ENCODE results near the gene RNF148.

RNF148 gene

DNA sequence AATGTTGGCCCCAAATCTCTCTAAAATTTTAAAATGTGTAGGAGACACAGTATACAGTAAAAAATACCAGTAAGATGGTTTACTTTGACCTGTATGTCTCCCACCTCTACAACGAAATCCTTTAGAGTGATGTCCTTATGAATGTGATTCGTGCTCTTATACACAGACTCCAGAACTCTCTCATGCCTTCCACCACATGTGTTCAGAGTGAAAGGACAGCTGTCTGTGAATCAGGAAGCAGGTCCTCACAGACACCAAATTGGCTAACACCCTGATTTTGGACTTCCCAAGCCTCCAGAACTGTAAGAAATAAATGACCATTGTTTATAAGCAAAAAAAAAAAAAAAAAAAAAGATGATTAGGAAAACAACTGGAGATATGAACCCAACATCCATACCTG is 39.0 kb downstream of the RNF148 start:
- no peaks in the 10 kb centered on the region for H3K4me1 ChIP-seq (ENCODE audit: control insufficient read depth in 1 of 2, insufficient read depth in 2 of 2, low read length in 2 of 2)
- no peak overlapping the region for H3K9ac ChIP-seq (ENCODE audit: low read length)
- no peak overlapping the region for H2BK120ac ChIP-seq (ENCODE audit: insufficient read depth, low read length, poor library complexity)
- H3K9me3 ChIP-seq (ENCODE audit: insufficient read depth, low read depth, low read length) = no peaks in the 10 kb centered on the region
- no peak overlapping the region for H2BK12ac ChIP-seq (ENCODE audit: low read length)
- H4K8ac ChIP-seq (ENCODE audit: low read depth, low read length) = no peak overlapping the region
- H3K23ac ChIP-seq (ENCODE audit: low read length) = no peak overlapping the region
- no CpG with 5 or more reads among the region's 2 CpGs for WGBS (ENCODE audit: extremely low coverage, insufficient coverage, insufficient read length)
- no peak overlapping the region for H3K4me3 ChIP-seq (ENCODE audit: low read depth, low read length)
- no peaks in the 10 kb centered on the region for H3K36me3 ChIP-seq (ENCODE audit: control insufficient read depth in 1 of 2, insufficient read depth in 2 of 2, low read length in 2 of 2)
- no peak overlapping the region for H3K18ac ChIP-seq (ENCODE audit: low read length)
- H3K27me3 ChIP-seq (ENCODE audit: insufficient read depth, low read length) = no peaks in the 10 kb centered on the region
- no peak overlapping the region for H2AK5ac ChIP-seq (ENCODE audit: low read length)
- no peak overlapping the region for H3K4me2 ChIP-seq (ENCODE audit: low read length)
- no peaks in the 10 kb centered on the region for H3K79me2 ChIP-seq (ENCODE audit: control insufficient read depth, insufficient read depth, low read length, poor library complexity)
- no peak overlapping the region for H2AFZ ChIP-seq (ENCODE audit: insufficient read depth, low read length, poor library complexity)
- no peak overlapping the region for H4K12ac ChIP-seq (ENCODE audit: low read depth, low read length)
- H3K4ac ChIP-seq (ENCODE audit: low read depth, low read length) = no peak overlapping the region
- no peak overlapping the region for H3K14ac ChIP-seq (ENCODE audit: low read length)
- no peak overlapping the region for H2BK5ac ChIP-seq (ENCODE audit: low read depth, low read length, poor library complexity)
- no peak overlapping the region for H3K27ac ChIP-seq (ENCODE audit: low read depth, low read length)
- DNase-seq = no peak
- no peaks in the 10 kb centered on the region for H3K79me1 ChIP-seq (ENCODE audit: low read length)
- H4K91ac ChIP-seq (ENCODE audit: low read depth, low read length) = no peak overlapping the region

DNA sequence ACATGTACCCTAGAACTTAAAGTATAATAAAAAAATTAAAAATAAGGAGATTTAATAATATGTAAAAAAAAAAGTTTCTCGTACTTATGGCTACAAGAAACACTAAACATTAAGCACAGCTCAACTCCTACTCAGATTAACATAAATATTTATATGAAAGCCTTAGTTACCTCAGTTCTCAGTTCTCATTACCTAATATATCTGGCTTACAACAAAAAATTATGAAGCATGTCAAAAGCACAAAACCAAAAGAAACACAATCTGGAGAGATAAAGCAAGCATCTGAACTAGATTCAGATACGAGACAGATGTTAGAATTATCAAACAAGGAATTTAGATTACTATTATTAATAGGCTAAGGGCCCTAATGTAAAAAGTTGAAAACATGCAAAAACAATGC is 43.9 kb downstream of the RNF148 start:
- H2AFZ ChIP-seq (ENCODE audit: insufficient read depth, low read length, poor library complexity) = no peak overlapping the region
- H3K79me1 ChIP-seq (ENCODE audit: low read length) = no peaks in the 10 kb centered on the region
- WGBS (ENCODE audit: extremely low coverage, insufficient coverage, insufficient read length) = no CpG with 5 or more reads among the region's 2 CpGs

DNA sequence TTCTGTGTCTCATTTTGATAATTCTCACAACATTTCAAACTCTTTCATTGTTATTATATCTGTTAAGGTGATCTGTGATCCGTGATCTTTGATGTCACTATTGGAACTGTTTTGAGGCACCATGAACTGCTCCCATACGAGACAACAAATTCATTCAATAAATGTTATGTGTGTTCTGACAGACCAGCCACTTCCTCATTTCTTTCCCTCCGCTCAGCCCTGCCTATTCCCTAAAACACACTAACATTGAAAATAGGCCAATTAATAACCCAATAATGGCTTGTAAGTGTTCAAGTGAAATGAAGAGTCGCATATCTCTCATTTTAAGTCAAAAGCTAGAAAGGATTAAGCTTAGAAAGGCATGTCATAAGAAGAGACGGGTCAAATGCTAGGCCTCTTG is 49.0 kb downstream of the RNF148 start:
- Histone ChIP-seq H3K18ac (ENCODE audit: low read length) (no peak overlapping the region), H3K4ac (ENCODE audit: low read depth, low read length) (no peak overlapping the region), H2AK5ac (ENCODE audit: low read length) (no peak overlapping the region), H4K91ac (ENCODE audit: low read depth, low read length) (no peak overlapping the region), H4K12ac (ENCODE audit: low read depth, low read length) (no peak overlapping the region), H4K8ac (ENCODE audit: low read depth, low read length) (no peak overlapping the region), H3K27ac (ENCODE audit: low read depth, low read length) (no peak overlapping the region), H3K79me2 (ENCODE audit: control insufficient read depth, insufficient read depth, low read length, poor library complexity) (no peaks in the 10 kb centered on the region), H3K23ac (ENCODE audit: low read length) (no peak overlapping the region), H2AFZ (ENCODE audit: insufficient read depth, low read length, poor library complexity) (no peak overlapping the region), H3K4me2 (ENCODE audit: low read length) (no peak overlapping the region), H3K9ac (ENCODE audit: low read length) (no peak overlapping the region), H3K4me3 (ENCODE audit: low read depth, low read length) (no peak overlapping the region), H3K4me1 (ENCODE audit: control insufficient read depth in 1 of 2, insufficient read depth in 2 of 2, low read length in 2 of 2) (no peaks in the 10 kb centered on the region), H3K9me3 (ENCODE audit: insufficient read depth, low read depth, low read length) (no peaks in the 10 kb centered on the region), H2BK5ac (ENCODE audit: low read depth, low read length, poor library complexity) (no peak overlapping the region), H3K36me3 (ENCODE audit: control insufficient read depth in 1 of 2, insufficient read depth in 2 of 2, low read length in 2 of 2) (no peaks in the 10 kb centered on the region), H2BK120ac (ENCODE audit: insufficient read depth, low read length, poor library complexity) (no peak overlapping the region), H3K27me3 (ENCODE audit: insufficient read depth, low read length) (no peaks in the 10 kb centered on the region), H2BK12ac (ENCODE audit: low read length) (no peak overlapping the region), H3K79me1 (ENCODE audit: low read length) (no peaks in the 10 kb centered on the region), H3K14ac (ENCODE audit: low read length) (no peak overlapping the region)
- WGBS (ENCODE audit: extremely low coverage, insufficient coverage, insufficient read length) = no CpG with 5 or more reads among the region's 5 CpGs
- DNase-seq = no peak

More for the DNA sequence above, 43.9 kb downstream of the RNF148 start:
- no peak for DNase-seq
- Histone ChIP-seq H3K23ac (ENCODE audit: low read length) (no peak overlapping the region), H4K8ac (ENCODE audit: low read depth, low read length) (no peak overlapping the region), H3K4me1 (ENCODE audit: control insufficient read depth in 1 of 2, insufficient read depth in 2 of 2, low read length in 2 of 2) (no peaks in the 10 kb centered on the region), H3K9ac (ENCODE audit: low read length) (no peak overlapping the region), H2AK5ac (ENCODE audit: low read length) (no peak overlapping the region), H3K27me3 (ENCODE audit: insufficient read depth, low read length) (no peaks in the 10 kb centered on the region), H2BK5ac (ENCODE audit: low read depth, low read length, poor library complexity) (no peak overlapping the region), H3K4ac (ENCODE audit: low read depth, low read length) (no peak overlapping the region), H4K12ac (ENCODE audit: low read depth, low read length) (no peak overlapping the region), H3K14ac (ENCODE audit: low read length) (no peak overlapping the region), H4K91ac (ENCODE audit: low read depth, low read length) (no peak overlapping the region), H2BK120ac (ENCODE audit: insufficient read depth, low read length, poor library complexity) (no peak overlapping the region), H3K79me2 (ENCODE audit: control insufficient read depth, insufficient read depth, low read length, poor library complexity) (no peaks in the 10 kb centered on the region), H3K36me3 (ENCODE audit: control insufficient read depth in 1 of 2, insufficient read depth in 2 of 2, low read length in 2 of 2) (no peaks in the 10 kb centered on the region), H3K4me2 (ENCODE audit: low read length) (no peak overlapping the region), H3K9me3 (ENCODE audit: insufficient read depth, low read depth, low read length) (no peaks in the 10 kb centered on the region), H3K27ac (ENCODE audit: low read depth, low read length) (no peak overlapping the region), H3K4me3 (ENCODE audit: low read depth, low read length) (no peak overlapping the region), H3K18ac (ENCODE audit: low read length) (no peak overlapping the region), H2BK12ac (ENCODE audit: low read length) (no peak overlapping the region)

DNA sequence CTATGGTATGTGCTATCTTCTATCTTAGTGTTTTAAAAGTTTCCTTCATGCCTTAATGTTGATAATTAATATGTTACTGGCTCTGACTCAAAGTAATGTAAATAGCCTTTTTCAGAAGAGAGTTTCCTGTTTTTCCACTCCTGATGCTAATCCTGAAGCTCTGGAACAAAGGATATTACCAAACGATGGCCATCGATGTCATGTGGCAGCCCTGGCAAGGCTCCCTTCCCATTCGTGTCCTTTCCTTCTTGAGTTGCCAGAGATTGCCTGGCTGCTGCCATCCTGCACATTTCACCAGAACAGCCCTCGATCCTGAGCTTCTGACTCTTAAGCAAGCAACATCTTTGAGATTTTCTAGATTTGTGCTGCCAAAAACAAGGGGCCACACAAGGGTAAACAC is 49.8 kb downstream of the RNF148 start:
- Histone ChIP-seq H2BK5ac (ENCODE audit: low read depth, low read length, poor library complexity) (no peak overlapping the region), H4K12ac (ENCODE audit: low read depth, low read length) (no peak overlapping the region)

More for the DNA sequence above, 49.8 kb downstream of the RNF148 start:
- Histone ChIP-seq H3K23ac (ENCODE audit: low read length) (no peak overlapping the region), H3K9ac (ENCODE audit: low read length) (no peak overlapping the region), H2AFZ (ENCODE audit: insufficient read depth, low read length, poor library complexity) (no peak overlapping the region), H3K79me2 (ENCODE audit: control insufficient read depth, insufficient read depth, low read length, poor library complexity) (no peaks in the 10 kb centered on the region), H3K18ac (ENCODE audit: low read length) (no peak overlapping the region), H3K27ac (ENCODE audit: low read depth, low read length) (no peak overlapping the region), H4K91ac (ENCODE audit: low read depth, low read length) (no peak overlapping the region), H3K4me1 (ENCODE audit: control insufficient read depth in 1 of 2, insufficient read depth in 2 of 2, low read length in 2 of 2) (no peaks in the 10 kb centered on the region), H4K8ac (ENCODE audit: low read depth, low read length) (no peak overlapping the region), H3K4me3 (ENCODE audit: low read depth, low read length) (no peak overlapping the region), H3K79me1 (ENCODE audit: low read length) (no peaks in the 10 kb centered on the region), H2BK12ac (ENCODE audit: low read length) (no peak overlapping the region), H2AK5ac (ENCODE audit: low read length) (no peak overlapping the region), H3K36me3 (ENCODE audit: control insufficient read depth in 1 of 2, insufficient read depth in 2 of 2, low read length in 2 of 2) (no peaks in the 10 kb centered on the region), H3K27me3 (ENCODE audit: insufficient read depth, low read length) (no peaks in the 10 kb centered on the region), H3K14ac (ENCODE audit: low read length) (no peak overlapping the region), H3K4ac (ENCODE audit: low read depth, low read length) (no peak overlapping the region), H3K9me3 (ENCODE audit: insufficient read depth, low read depth, low read length) (no peaks in the 10 kb centered on the region), H2BK120ac (ENCODE audit: insufficient read depth, low read length, poor library complexity) (no peak overlapping the region), H3K4me2 (ENCODE audit: low read length) (no peak overlapping the region)
- no CpG with 5 or more reads among the region's 4 CpGs for WGBS (ENCODE audit: extremely low coverage, insufficient coverage, insufficient read length)
- DNase-seq = no peak

Measured in trophoblast cell (in vitro differentiated cells and primary cell).